ENCODE data around the gene H6PD.

H6PD gene

GRCh38 chr1:9313576-9313975, 79.0 kb downstream of the H6PD start:
- Histone ChIP-seq H3K27me3 (replicated peaks in 2 of 5; ENCODE audit: control insufficient read depth in 4 of 5, insufficient read depth in 5 of 5, low read length in 4 of 5) (no peaks in the 10 kb centered on the region), H3K4me3 (ENCODE audit: control insufficient read depth in 1 of 7, extremely low read depth in 1 of 7, insufficient read depth in 4 of 7, low read depth in 2 of 7, low read length in 6 of 7) (no peak overlapping the region), H3K36me3 (ENCODE audit: control insufficient read depth in 4 of 4, insufficient read depth in 4 of 4, low read length in 3 of 4) (no peaks in the 10 kb centered on the region), H3K9me3 (ENCODE audit: control extremely low read depth in 1 of 5, control insufficient read depth in 4 of 5, insufficient read depth in 2 of 5, low read depth in 1 of 5, low read length in 4 of 5) (no peaks in the 10 kb centered on the region), H3K4me1 (ENCODE audit: control extremely low read depth in 1 of 4, control insufficient read depth in 4 of 4, insufficient read depth in 4 of 4, low read length in 3 of 4) (peaks cover 0 to 20% (median 15%) of the 10 kb centered on the region in 4 experiments), H3K27ac (ENCODE audit: insufficient read depth in 1 of 2, low read depth in 1 of 2, low read length in 2 of 2, poor library complexity in 1 of 2, severe bottlenecking in 2 of 2) (no peak overlapping the region)
- POLR2A ChIA-PET: no interaction called here
- CTCF ChIA-PET: interaction anchor here (1.0 kb wide), 1 partner anchor 87 kb away, joined by 3 read pairs; no protein-coding TSS in a partner anchor
- DNase-seq: no peak
- WGBS (ENCODE audit: insufficient coverage): 99% methylated on average over 7 of the region's 11 CpGs

- no peak for DNase-seq
- Histone ChIP-seq H3K4me3 (ENCODE audit: control insufficient read depth in 1 of 7, extremely low read depth in 1 of 7, insufficient read depth in 4 of 7, low read depth in 2 of 7, low read length in 6 of 7) (no peak overlapping the region), H3K36me3 (ENCODE audit: control insufficient read depth in 4 of 4, insufficient read depth in 4 of 4, low read length in 3 of 4) (no peaks in the 10 kb centered on the region), H3K4me1 (ENCODE audit: control extremely low read depth in 1 of 4, control insufficient read depth in 4 of 4, insufficient read depth in 4 of 4, low read length in 3 of 4) (peaks cover 0 to 21% (median 15%) of the 10 kb centered on the region in 4 experiments), H3K9me3 (ENCODE audit: control extremely low read depth in 1 of 5, control insufficient read depth in 4 of 5, insufficient read depth in 2 of 5, low read depth in 1 of 5, low read length in 4 of 5) (no peaks in the 10 kb centered on the region), H3K27ac (ENCODE audit: insufficient read depth in 1 of 2, low read depth in 1 of 2, low read length in 2 of 2, poor library complexity in 1 of 2, severe bottlenecking in 2 of 2) (no peak overlapping the region), H3K27me3 (replicated peaks in 2 of 5; ENCODE audit: control insufficient read depth in 4 of 5, insufficient read depth in 5 of 5, low read length in 4 of 5) (no peaks in the 10 kb centered on the region)
- 97% methylated on average over 7 of the region's 8 CpGs for WGBS (ENCODE audit: insufficient coverage)
- CTCF ChIA-PET: interaction anchor here (1.0 kb wide), 1 partner anchor 87 kb away, joined by 3 read pairs; no protein-coding TSS in a partner anchor
- POLR2A ChIA-PET: no interaction called here
Measured at GRCh38 chr1:9314111-9314510, 79.5 kb downstream of the H6PD start.

- POLR2A ChIA-PET: no interaction called here
- DNase-seq: no peak
- Histone ChIP-seq H3K4me1 (ENCODE audit: control extremely low read depth in 1 of 4, control insufficient read depth in 4 of 4, insufficient read depth in 4 of 4, low read length in 3 of 4) (peaks cover 0 to 21% (median 15%) of the 10 kb centered on the region in 4 experiments), H3K36me3 (ENCODE audit: control insufficient read depth in 4 of 4, insufficient read depth in 4 of 4, low read length in 3 of 4) (no peaks in the 10 kb centered on the region), H3K9me3 (ENCODE audit: control extremely low read depth in 1 of 5, control insufficient read depth in 4 of 5, insufficient read depth in 2 of 5, low read depth in 1 of 5, low read length in 4 of 5) (no peaks in the 10 kb centered on the region), H3K4me3 (ENCODE audit: control insufficient read depth in 1 of 7, extremely low read depth in 1 of 7, insufficient read depth in 4 of 7, low read depth in 2 of 7, low read length in 6 of 7) (no peak overlapping the region), H3K27ac (ENCODE audit: insufficient read depth in 1 of 2, low read depth in 1 of 2, low read length in 2 of 2, poor library complexity in 1 of 2, severe bottlenecking in 2 of 2) (no peak overlapping the region), H3K27me3 (replicated peaks in 2 of 5; ENCODE audit: control insufficient read depth in 4 of 5, insufficient read depth in 5 of 5, low read length in 4 of 5) (no peaks in the 10 kb centered on the region)
- over 99% methylated on average over 10 of the region's 11 CpGs for WGBS (ENCODE audit: insufficient coverage)
- CTCF ChIA-PET: interaction anchor here (1.0 kb wide), 1 partner anchor 86 kb away, joined by 3 read pairs; no protein-coding TSS in a partner anchor
Measured at GRCh38 chr1:9314711-9315379, 80.3 kb downstream of the H6PD start.

GRCh38 chr1:9315411-9316079, 81.0 kb downstream of the H6PD start:
- WGBS (ENCODE audit: insufficient coverage): 72% methylated on average over 14 of the region's 20 CpGs
- Histone ChIP-seq H3K9me3 (ENCODE audit: control extremely low read depth in 1 of 5, control insufficient read depth in 4 of 5, insufficient read depth in 2 of 5, low read depth in 1 of 5, low read length in 4 of 5) (no peaks in the 10 kb centered on the region), H3K4me1 (ENCODE audit: control extremely low read depth in 1 of 4, control insufficient read depth in 4 of 4, insufficient read depth in 4 of 4, low read length in 3 of 4) (peaks cover 0 to 23% (median 16%) of the 10 kb centered on the region in 4 experiments), H3K4me3 (ENCODE audit: control insufficient read depth in 1 of 7, extremely low read depth in 1 of 7, insufficient read depth in 4 of 7, low read depth in 2 of 7, low read length in 6 of 7) (no peak overlapping the region), H3K36me3 (ENCODE audit: control insufficient read depth in 4 of 4, insufficient read depth in 4 of 4, low read length in 3 of 4) (no peaks in the 10 kb centered on the region), H3K27ac (ENCODE audit: insufficient read depth in 1 of 2, low read depth in 1 of 2, low read length in 2 of 2, poor library complexity in 1 of 2, severe bottlenecking in 2 of 2) (no peak overlapping the region), H3K27me3 (replicated peaks in 2 of 5; ENCODE audit: control insufficient read depth in 4 of 5, insufficient read depth in 5 of 5, low read length in 4 of 5) (peaks cover 0 to 3% (median 0%) of the 10 kb centered on the region in 5 experiments)
- DNase-seq: peak in 2 of 3 donors; percentile 38 to 50
- ChIA-PET CTCF (no interaction called here), POLR2A (no interaction called here)

- H3K27ac ChIP-seq (ENCODE audit: insufficient read depth in 1 of 2, low read depth in 1 of 2, low read length in 2 of 2, poor library complexity in 1 of 2, severe bottlenecking in 2 of 2): no peak overlapping the region
- 70% methylated on average over 7 of the region's 7 CpGs for WGBS (ENCODE audit: insufficient coverage)
Measured at GRCh38 chr1:9316080-9316444, 81.5 kb downstream of the H6PD start.

GRCh38 chr1:9316512-9316911, 81.9 kb downstream of the H6PD start:
- Histone ChIP-seq H3K9me3 (ENCODE audit: control extremely low read depth in 1 of 5, control insufficient read depth in 4 of 5, insufficient read depth in 2 of 5, low read depth in 1 of 5, low read length in 4 of 5) (no peaks in the 10 kb centered on the region), H3K4me3 (ENCODE audit: control insufficient read depth in 1 of 7, extremely low read depth in 1 of 7, insufficient read depth in 4 of 7, low read depth in 2 of 7, low read length in 6 of 7) (no peak overlapping the region), H3K27me3 (replicated peaks in 2 of 5; ENCODE audit: control insufficient read depth in 4 of 5, insufficient read depth in 5 of 5, low read length in 4 of 5) (peaks cover 0 to 9% (median 0%) of the 10 kb centered on the region in 5 experiments), H3K27ac (ENCODE audit: insufficient read depth in 1 of 2, low read depth in 1 of 2, low read length in 2 of 2, poor library complexity in 1 of 2, severe bottlenecking in 2 of 2) (no peak overlapping the region), H3K36me3 (ENCODE audit: control insufficient read depth in 4 of 4, insufficient read depth in 4 of 4, low read length in 3 of 4) (no peaks in the 10 kb centered on the region), H3K4me1 (ENCODE audit: control extremely low read depth in 1 of 4, control insufficient read depth in 4 of 4, insufficient read depth in 4 of 4, low read length in 3 of 4) (peaks cover 0 to 27% (median 16%) of the 10 kb centered on the region in 4 experiments)
- DNase-seq: no peak
- CTCF ChIA-PET: interaction anchor here (1.0 kb wide), 1 partner anchor 139 kb away, joined by 4 read pairs; no protein-coding TSS in a partner anchor
- 97% methylated on average over 22 of the region's 24 CpGs for WGBS (ENCODE audit: insufficient coverage)
- POLR2A ChIA-PET: no interaction called here

More at GRCh38 chr1:9316080-9316444, 81.5 kb downstream of the H6PD start:
- DNase-seq: peak in 1 of 3 donors; percentile 35
- ChIA-PET CTCF (no interaction called here), POLR2A (no interaction called here)
- Histone ChIP-seq H3K9me3 (ENCODE audit: control extremely low read depth in 1 of 5, control insufficient read depth in 4 of 5, insufficient read depth in 2 of 5, low read depth in 1 of 5, low read length in 4 of 5) (no peaks in the 10 kb centered on the region), H3K36me3 (ENCODE audit: control insufficient read depth in 4 of 4, insufficient read depth in 4 of 4, low read length in 3 of 4) (no peaks in the 10 kb centered on the region), H3K4me1 (ENCODE audit: control extremely low read depth in 1 of 4, control insufficient read depth in 4 of 4, insufficient read depth in 4 of 4, low read length in 3 of 4) (peaks cover 0 to 27% (median 16%) of the 10 kb centered on the region in 4 experiments), H3K4me3 (ENCODE audit: control insufficient read depth in 1 of 7, extremely low read depth in 1 of 7, insufficient read depth in 4 of 7, low read depth in 2 of 7, low read length in 6 of 7) (no peak overlapping the region), H3K27me3 (replicated peaks in 2 of 5; ENCODE audit: control insufficient read depth in 4 of 5, insufficient read depth in 5 of 5, low read length in 4 of 5) (peaks cover 0 to 7% (median 0%) of the 10 kb centered on the region in 5 experiments)

GRCh38 chr1:9317072-9317471, 82.5 kb downstream of the H6PD start:
- Histone ChIP-seq H3K27ac (ENCODE audit: insufficient read depth in 1 of 2, low read depth in 1 of 2, low read length in 2 of 2, poor library complexity in 1 of 2, severe bottlenecking in 2 of 2) (no peak overlapping the region), H3K4me1 (ENCODE audit: control extremely low read depth in 1 of 4, control insufficient read depth in 4 of 4, insufficient read depth in 4 of 4, low read length in 3 of 4) (peaks cover 0 to 27% (median 16%) of the 10 kb centered on the region in 4 experiments), H3K27me3 (replicated peaks in 2 of 5; ENCODE audit: control insufficient read depth in 4 of 5, insufficient read depth in 5 of 5, low read length in 4 of 5) (peaks cover 0 to 14% (median 0%) of the 10 kb centered on the region in 5 experiments), H3K4me3 (ENCODE audit: control insufficient read depth in 1 of 7, extremely low read depth in 1 of 7, insufficient read depth in 4 of 7, low read depth in 2 of 7, low read length in 6 of 7) (no peak overlapping the region), H3K36me3 (ENCODE audit: control insufficient read depth in 4 of 4, insufficient read depth in 4 of 4, low read length in 3 of 4) (no peaks in the 10 kb centered on the region), H3K9me3 (ENCODE audit: control extremely low read depth in 1 of 5, control insufficient read depth in 4 of 5, insufficient read depth in 2 of 5, low read depth in 1 of 5, low read length in 4 of 5) (no peaks in the 10 kb centered on the region)
- 93% methylated on average over 4 of the region's 7 CpGs for WGBS (ENCODE audit: insufficient coverage)
- DNase-seq: no peak
- CTCF ChIA-PET: interaction anchor here (1.0 kb wide), 1 partner anchor 139 kb away, joined by 4 read pairs; no protein-coding TSS in a partner anchor
- POLR2A ChIA-PET: interaction anchor here (0.7 to 1.4 kb wide), 3 partner anchors 81 to 124 kb away, joined by 3 to 9 read pairs (median 8); no protein-coding TSS in a partner anchor
